Loucy (cell line): ENCODE measurements around the gene CFAP43.

Experiments used
- H2AFZ ChIP-seq: fragments of 200-600 bp; sonication (generic); 2 replicates; pipeline ENCODE4 v1.6.0; 2016; ENCODE audit warnings: antibody characterized with exemption, mild to moderate bottlenecking, low read length, moderate library complexity
- H3F3A ChIP-seq: fragments of 200-600 bp; 2 replicates; pipeline ENCODE4 v1.6.0; 2016; ENCODE audit warnings: antibody characterized with exemption, low read depth, mild to moderate bottlenecking
- H3K27me3 ChIP-seq: fragments of 200-600 bp; sonication (generic); 2 replicates; pipeline ENCODE4 v1.6.1; 2014; ENCODE audit warnings: low read length, mild to moderate bottlenecking; ENCODE audit not compliant: insufficient read depth, poor library complexity, severe bottlenecking
- H3K36me3 ChIP-seq: fragments of 200-600 bp; sonication (generic); 2 replicates; pipeline ENCODE4 v1.6.1; 2016; ENCODE audit warnings: low read length; ENCODE audit not compliant: insufficient read depth
- H3K4me1 ChIP-seq: fragments of 200-600 bp; sonication (generic); 2 replicates; pipeline ENCODE4 v1.5.1; 2014; ENCODE audit warnings: low read length, mild to moderate bottlenecking; ENCODE audit not compliant: insufficient read depth, poor library complexity, severe bottlenecking
- H3K4me2 ChIP-seq: fragments of 200-600 bp; sonication (generic); 2 replicates; pipeline ENCODE4 v1.6.0; 2014; ENCODE audit warnings: antibody characterized with exemption, low read length, low read depth, mild to moderate bottlenecking; ENCODE audit not compliant: poor library complexity, severe bottlenecking
- H3K4me3 ChIP-seq: fragments of 200-600 bp; sonication (generic); 2 replicates; pipeline ENCODE4 v1.5.1; 2014; ENCODE audit warnings: low read length, mild to moderate bottlenecking, mixed read lengths; ENCODE audit not compliant: poor library complexity, severe bottlenecking
- H3K79me2 ChIP-seq: fragments of 200-600 bp; sonication (generic); 2 replicates; pipeline ENCODE4 v1.6.1; 2014; ENCODE audit warnings: low read length; ENCODE audit not compliant: insufficient read depth
- H3K9ac ChIP-seq: fragments of 200-600 bp; sonication (generic); 2 replicates; pipeline ENCODE4 v1.6.0; 2014; ENCODE audit warnings: mild to moderate bottlenecking, low read depth, low read length, moderate library complexity; ENCODE audit not compliant: poor library complexity, severe bottlenecking
- H3K9me2 ChIP-seq: fragments of 200-600 bp; sonication (generic); replicated peaks from 2 replicates; pipeline ENCODE4 v1.6.1; 2016; ENCODE audit warnings: low read depth, low read length, mixed read lengths
- H3K9me3 ChIP-seq: fragments of 200-600 bp; sonication (generic); 2 replicates; pipeline ENCODE4 v1.6.1; 2014; ENCODE audit warnings: mild to moderate bottlenecking, antibody characterized with exemption, low read length, low read depth; ENCODE audit not compliant: insufficient read depth
- H4K20me1 ChIP-seq: fragments of 200-600 bp; sonication (generic); 2 replicates; pipeline ENCODE4 v1.6.0; 2014; ENCODE audit warnings: antibody characterized with exemption, low read length, mild to moderate bottlenecking; ENCODE audit not compliant: insufficient read depth, poor library complexity, severe bottlenecking
- CTCF ChIP-seq: fragments of 200-600 bp; sonication (generic); conservative IDR thresholded peaks from 2 replicates; pipeline ENCODE4 v1.5.1; 2014; ENCODE audit warnings: mild to moderate bottlenecking, antibody characterized with exemption, low read length
- EZH2phosphoT487 ChIP-seq: fragments of 200-600 bp; IDR thresholded peaks from 2 replicates; pipeline ENCODE4 v1.6.1; 2018; ENCODE audit warnings: antibody characterized with exemption, mild to moderate bottlenecking, moderate library complexity, borderline replicate concordance

Gene CFAP43

GRCh38 chr10:104256335-104256961 lies 24.3 kb upstream of the CFAP43 start:
- Histone ChIP-seq H3K36me3 (peaks cover 7% of the 10 kb centered on the region; the same call in 1 of the 2 replicates), H3K9me3 (no peaks in the 10 kb centered on the region), H2AFZ (no peak overlapping the region), H3K4me2 (peak overlapping the region; percentile 88), H3K4me1 (peaks cover 62% of the 10 kb centered on the region), H3K9ac (peak overlapping the region; percentile 96), H3F3A (no peaks in the 10 kb centered on the region), H3K27me3 (no peaks in the 10 kb centered on the region), H3K4me3 (peak overlapping the region; percentile 87), H3K9me2 (no peaks in the 10 kb centered on the region), H3K79me2 (peaks cover 54% of the 10 kb centered on the region), H4K20me1 (peaks cover 18% of the 10 kb centered on the region)
- no peak for TF ChIP-seq EZH2phosphoT487
- TF ChIP-seq CTCF: no peak

- peak overlapping the region; percentile 76; the same call in 1 of the 2 replicates for H2AFZ ChIP-seq
- no peaks in the 10 kb centered on the region for H3K27me3 ChIP-seq
- no peaks in the 10 kb centered on the region for H3K9me3 ChIP-seq
- peak overlapping the region; percentile 96 for H3K9ac ChIP-seq
- H3K9me2 ChIP-seq: no peaks in the 10 kb centered on the region
- H3K4me3 ChIP-seq: peak overlapping the region; percentile 87
- H3F3A ChIP-seq: no peaks in the 10 kb centered on the region
- peaks cover 3% of the 10 kb centered on the region; the same call in 1 of the 2 replicates for H3K36me3 ChIP-seq
- peaks cover 18% of the 10 kb centered on the region for H4K20me1 ChIP-seq
- peaks cover 53% of the 10 kb centered on the region for H3K4me1 ChIP-seq
- TF ChIP-seq EZH2phosphoT487 (no peak), CTCF (no peak)
- peak overlapping the region; percentile 88 for H3K4me2 ChIP-seq
- peaks cover 48% of the 10 kb centered on the region for H3K79me2 ChIP-seq
These were observed 23.3 kb upstream of the CFAP43 start for GRCh38 chr10:104255311-104255981.

- H3F3A ChIP-seq: no peaks in the 10 kb centered on the region
- peaks cover 18% of the 10 kb centered on the region for H4K20me1 ChIP-seq
- H3K4me2 ChIP-seq: peak within 1 kb of the TSS; percentile 88
- peak within 1 kb of the TSS; percentile 96 for H3K9ac ChIP-seq
- no peak for TF ChIP-seq CTCF
- TF ChIP-seq EZH2phosphoT487: no peak
- H3K4me1 ChIP-seq: peaks cover 47% of the 10 kb centered on the region
- peaks cover 5% of the 10 kb centered on the region for H3K27me3 ChIP-seq
- H3K9me3 ChIP-seq: no peaks in the 10 kb centered on the region
- H3K36me3 ChIP-seq: peaks cover under 1% of the 10 kb centered on the region; the same call in 1 of the 2 replicates
- H3K4me3 ChIP-seq: peak within 1 kb of the TSS; percentile 87
- no peaks in the 10 kb centered on the region for H3K9me2 ChIP-seq
- H2AFZ ChIP-seq: peak within 1 kb of the TSS; percentile 76
- peaks cover 48% of the 10 kb centered on the region for H3K79me2 ChIP-seq
These were observed 22.5 kb upstream of the CFAP43 start, which contains the start of gene GSTO1 for GRCh38 chr10:104254493-104255310. Gene GSTO1, plus strand, starts transcription at chr10:104254892. Its CDS starts 37 bp downstream, at chr10:104254929.
